HL-60 (cell line): ENCODE measurements around the gene FOLR2.

Experiments used
- DNase-seq, 2 experiments: peaks; one replicate each; pipeline ENCODE4 v3.0.0-alpha.2; 2010 to 2020; ENCODE audit warnings: low read depth in 1 of 2, low spot score in 1 of 2
- H3K27ac ChIP-seq: fragments of 250-450 bp; sonication (Bioruptor Pico); replicated peaks from 2 replicates; pipeline ENCODE4 v1.5.1; 2020; ENCODE audit warnings: mild to moderate bottlenecking, moderate library complexity
- H3K27me3 ChIP-seq: fragments of 250-450 bp; sonication (Bioruptor Pico); 2 replicates; pipeline ENCODE4 v1.5.1; 2021; ENCODE audit warnings: mild to moderate bottlenecking, moderate library complexity; ENCODE audit not compliant: insufficient read depth, poor library complexity, severe bottlenecking
- H3K4me3 ChIP-seq: replicated peaks from 2 replicates; pipeline ENCODE4 v1.5.1; 2011; ENCODE audit warnings: mild to moderate bottlenecking, control low read depth, low read length; ENCODE audit not compliant: insufficient read depth
- GABPA ChIP-seq: IDR thresholded peaks from 2 replicates; pipeline ENCODE4 v1.6.1; 2012; ENCODE audit warnings: low read depth
- POLR2AphosphoS5 ChIP-seq: IDR thresholded peaks from 2 replicates; pipeline ENCODE4 v1.6.1; 2012; ENCODE audit warnings: low read depth
- REST ChIP-seq: IDR thresholded peaks from 2 replicates; pipeline ENCODE4 v1.6.1; 2012; ENCODE audit warnings: low read depth; ENCODE audit not compliant: insufficient replicate concordance
- SPI1 ChIP-seq: IDR thresholded peaks from 2 replicates; pipeline ENCODE4 v1.6.1; 2012; ENCODE audit warnings: low read depth, mild to moderate bottlenecking, borderline replicate concordance
- TF ChIP-seq, protein P1 (sequence below): IDR thresholded peaks from one replicate; pipeline ENCODE4 v1.5.1; 2011; ENCODE audit warnings: low read length, control low read depth, inconsistent platforms; ENCODE audit not compliant: insufficient read depth

Gene FOLR2

GRCh38 chr11:72259490-72259889, 42.9 kb downstream of the FOLR2 start:
- Histone ChIP-seq H3K4me3 (no peak overlapping the region), H3K27me3 (peaks cover 2% of the 10 kb centered on the region), H3K27ac (no peak overlapping the region)
- TF ChIP-seq, protein P1, sequence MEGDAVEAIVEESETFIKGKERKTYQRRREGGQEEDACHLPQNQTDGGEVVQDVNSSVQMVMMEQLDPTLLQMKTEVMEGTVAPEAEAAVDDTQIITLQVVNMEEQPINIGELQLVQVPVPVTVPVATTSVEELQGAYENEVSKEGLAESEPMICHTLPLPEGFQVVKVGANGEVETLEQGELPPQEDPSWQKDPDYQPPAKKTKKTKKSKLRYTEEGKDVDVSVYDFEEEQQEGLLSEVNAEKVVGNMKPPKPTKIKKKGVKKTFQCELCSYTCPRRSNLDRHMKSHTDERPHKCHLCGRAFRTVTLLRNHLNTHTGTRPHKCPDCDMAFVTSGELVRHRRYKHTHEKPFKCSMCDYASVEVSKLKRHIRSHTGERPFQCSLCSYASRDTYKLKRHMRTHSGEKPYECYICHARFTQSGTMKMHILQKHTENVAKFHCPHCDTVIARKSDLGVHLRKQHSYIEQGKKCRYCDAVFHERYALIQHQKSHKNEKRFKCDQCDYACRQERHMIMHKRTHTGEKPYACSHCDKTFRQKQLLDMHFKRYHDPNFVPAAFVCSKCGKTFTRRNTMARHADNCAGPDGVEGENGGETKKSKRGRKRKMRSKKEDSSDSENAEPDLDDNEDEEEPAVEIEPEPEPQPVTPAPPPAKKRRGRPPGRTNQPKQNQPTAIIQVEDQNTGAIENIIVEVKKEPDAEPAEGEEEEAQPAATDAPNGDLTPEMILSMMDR, result no peak
- no peak for TF ChIP-seq POLR2AphosphoS5
- TF ChIP-seq REST, result no peak
- no peak for TF ChIP-seq GABPA
- TF ChIP-seq SPI1, result no peak
- no peak for DNase-seq

GRCh38 chr11:72260574-72260973, 44.0 kb downstream of the FOLR2 start:
- H3K27me3 ChIP-seq, result peaks cover 2% of the 10 kb centered on the region
- no peak for DNase-seq
- H3K4me3 ChIP-seq, result no peak overlapping the region
- no peak overlapping the region for H3K27ac ChIP-seq
- TF ChIP-seq REST (no peak), GABPA (no peak), POLR2AphosphoS5 (no peak), SPI1 (no peak)
- TF ChIP-seq, protein P1, result no peak

DNA sequence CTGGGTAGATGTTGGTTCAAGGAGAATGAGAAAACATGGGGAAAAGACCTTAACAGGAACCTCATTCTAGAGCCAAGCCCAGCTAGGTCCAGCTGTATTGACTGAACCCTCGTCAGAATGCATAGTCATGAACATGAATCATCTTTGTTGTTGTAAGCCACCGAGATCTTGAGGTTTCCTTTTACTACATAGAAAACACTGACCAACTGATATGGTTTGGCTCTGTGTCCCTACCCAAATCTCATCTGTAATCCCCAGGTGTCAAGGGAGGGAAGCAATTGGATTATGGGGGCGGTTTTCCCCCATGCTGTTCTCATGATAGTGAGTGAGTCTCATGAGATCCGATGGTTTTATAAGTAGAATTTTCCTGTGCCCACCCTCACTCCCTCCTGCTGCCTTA, 46.8 kb downstream of the FOLR2 start:
- DNase-seq, result no peak
- H3K4me3 ChIP-seq, result no peak overlapping the region
- H3K27ac ChIP-seq, result no peak overlapping the region

More for the DNA sequence above, 46.8 kb downstream of the FOLR2 start:
- H3K27me3 ChIP-seq, result peaks cover 2% of the 10 kb centered on the region
- no peak for TF ChIP-seq POLR2AphosphoS5
- TF ChIP-seq, protein P1, result no peak
- no peak for TF ChIP-seq SPI1
- TF ChIP-seq GABPA, result no peak
- TF ChIP-seq REST, result no peak
